ENCODE measurements around the gene HOXB3.
A peak's percentile ranks its signal among the peaks of the same experiment; 100 is the strongest.

The HOXB3 gene

DNA sequence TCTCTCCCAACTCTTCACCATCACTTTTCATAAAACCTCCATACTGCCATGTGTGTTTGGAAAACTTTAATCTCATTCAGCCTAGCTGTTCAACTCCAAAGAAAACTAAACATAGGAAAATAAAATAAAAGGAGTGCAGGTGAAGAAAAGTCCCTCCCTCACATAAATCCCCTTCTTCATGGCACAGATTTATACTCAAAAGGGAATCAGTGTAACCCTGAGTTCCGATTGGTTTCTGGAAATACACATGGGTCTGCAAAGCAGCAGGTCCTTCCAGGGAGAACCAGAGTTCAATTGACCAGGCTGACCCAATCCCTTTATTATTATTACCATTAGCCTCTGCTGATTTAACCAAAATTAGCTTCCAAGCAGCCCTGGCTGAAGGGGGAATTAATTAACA, 36.2 kb downstream of the HOXB3 start:
- no peak for DNase-seq

DNA sequence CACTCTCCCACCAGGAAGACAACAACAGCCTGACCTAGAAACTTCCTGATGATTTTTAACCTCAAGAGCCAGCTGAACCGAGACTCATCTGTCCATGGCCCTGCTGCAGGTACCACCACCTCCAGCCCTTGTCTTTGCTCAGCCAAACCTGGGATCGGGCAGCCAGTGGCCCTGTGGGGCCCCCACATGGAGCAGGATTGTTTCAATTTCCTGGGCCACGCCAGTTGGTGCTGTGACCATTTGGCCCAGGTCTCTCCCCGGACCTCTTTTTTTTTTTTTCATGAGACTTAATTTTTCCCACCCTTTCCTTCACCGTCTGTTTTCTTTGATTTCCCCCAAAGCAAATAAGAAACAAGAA, 36.9 kb downstream of the HOXB3 start:
- no peak for DNase-seq

DNA sequence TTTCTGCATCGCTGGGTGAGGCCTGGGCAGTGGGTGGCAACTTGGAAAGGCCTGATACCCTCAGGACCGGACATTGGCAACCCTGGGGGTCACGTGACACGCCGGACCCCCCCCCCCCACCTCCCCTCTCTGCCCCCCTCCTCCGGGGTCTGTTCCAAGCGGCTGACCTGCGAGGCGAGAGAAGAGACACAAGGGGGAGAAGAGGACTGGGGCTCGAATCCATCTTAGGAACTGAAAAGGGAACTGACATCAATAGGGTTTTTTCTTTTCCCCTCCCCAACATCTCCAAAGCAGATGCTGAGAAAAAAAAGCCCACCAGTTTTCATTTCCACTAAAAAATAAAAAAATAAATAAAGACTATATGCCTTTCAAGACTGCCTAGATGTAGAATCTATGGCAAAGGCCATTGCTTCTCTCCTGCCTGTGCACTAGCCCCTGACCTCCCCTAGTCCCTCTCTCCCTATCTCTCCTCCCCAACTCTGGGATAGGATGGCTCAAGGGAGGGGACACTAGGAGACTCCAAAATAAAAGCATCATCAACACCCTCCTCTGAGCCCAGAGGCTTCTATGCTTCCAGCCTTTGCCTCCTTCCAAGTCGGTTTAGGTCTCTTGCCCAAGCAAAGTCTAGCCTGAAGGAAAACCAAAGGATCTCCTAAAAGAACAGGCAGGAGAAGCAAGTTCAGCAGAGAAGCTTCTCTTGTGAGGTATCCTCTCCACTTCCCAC, 37.4 kb downstream of the HOXB3 start:
- no peak for DNase-seq

DNA sequence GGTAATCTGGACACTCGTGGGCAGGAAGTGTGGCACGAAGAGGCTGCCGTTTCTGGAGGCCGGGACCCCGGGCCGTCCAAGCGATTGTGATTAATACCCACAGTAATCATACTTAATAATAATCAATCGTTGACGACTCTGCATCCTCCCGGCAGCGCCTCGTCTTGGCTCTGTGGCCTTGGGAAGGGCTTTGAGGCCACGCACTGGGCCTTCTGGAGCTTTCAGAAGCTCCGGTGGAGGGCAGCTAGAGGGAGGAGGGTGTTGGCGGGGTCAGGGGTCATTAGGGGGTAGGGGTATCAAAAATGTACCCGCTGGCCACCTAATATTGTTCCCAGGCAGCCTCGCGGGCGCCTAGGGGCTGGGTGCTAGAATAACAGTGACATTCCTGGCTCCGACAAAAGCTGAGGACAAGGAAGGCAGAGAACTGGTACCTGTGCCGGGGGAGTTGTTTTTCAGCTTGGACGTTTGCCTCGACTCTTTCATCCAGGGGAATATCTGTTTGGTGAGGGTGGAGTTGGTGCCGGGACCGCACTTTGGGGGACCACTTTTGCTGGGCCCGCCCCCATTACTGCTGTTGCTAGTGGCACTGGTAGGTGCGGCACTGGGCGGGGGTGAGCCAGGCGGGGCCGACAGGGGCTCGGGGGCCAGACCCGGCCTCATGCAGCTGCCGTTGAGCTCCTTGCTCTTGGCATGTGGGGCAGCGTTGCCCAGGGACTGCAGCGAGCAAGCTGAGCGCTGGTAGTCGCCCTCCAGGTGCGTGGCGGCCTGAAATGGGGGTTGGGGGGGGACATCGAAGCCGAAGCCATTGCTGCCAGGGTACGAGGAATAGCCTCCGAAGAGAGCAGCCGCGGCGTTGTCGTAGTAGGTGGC, 38.2 kb downstream of the HOXB3 start:
- no peak for DNase-seq

DNA sequence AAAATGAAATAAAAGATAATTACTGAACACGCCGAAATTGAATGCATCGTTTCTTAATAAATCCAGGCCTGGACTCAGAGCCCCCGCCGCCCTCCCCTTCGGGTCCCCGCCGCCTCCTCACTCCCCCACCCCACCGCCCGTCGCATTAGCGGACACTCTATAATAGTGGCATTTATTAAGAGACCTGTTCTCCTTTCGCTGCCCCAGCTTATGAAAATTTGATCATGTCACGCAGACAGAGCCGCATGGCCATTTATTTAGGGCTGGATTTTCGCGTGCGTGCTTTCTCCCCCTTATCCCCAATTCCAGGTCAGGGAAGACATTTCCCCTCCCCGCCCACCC, 38.9 kb downstream of the HOXB3 start:
- no peak for DNase-seq

- no peak for DNase-seq
Observed at GRCh38 chr17:48550502-48551213, 39.4 kb downstream of the HOXB3 start.

DNA sequence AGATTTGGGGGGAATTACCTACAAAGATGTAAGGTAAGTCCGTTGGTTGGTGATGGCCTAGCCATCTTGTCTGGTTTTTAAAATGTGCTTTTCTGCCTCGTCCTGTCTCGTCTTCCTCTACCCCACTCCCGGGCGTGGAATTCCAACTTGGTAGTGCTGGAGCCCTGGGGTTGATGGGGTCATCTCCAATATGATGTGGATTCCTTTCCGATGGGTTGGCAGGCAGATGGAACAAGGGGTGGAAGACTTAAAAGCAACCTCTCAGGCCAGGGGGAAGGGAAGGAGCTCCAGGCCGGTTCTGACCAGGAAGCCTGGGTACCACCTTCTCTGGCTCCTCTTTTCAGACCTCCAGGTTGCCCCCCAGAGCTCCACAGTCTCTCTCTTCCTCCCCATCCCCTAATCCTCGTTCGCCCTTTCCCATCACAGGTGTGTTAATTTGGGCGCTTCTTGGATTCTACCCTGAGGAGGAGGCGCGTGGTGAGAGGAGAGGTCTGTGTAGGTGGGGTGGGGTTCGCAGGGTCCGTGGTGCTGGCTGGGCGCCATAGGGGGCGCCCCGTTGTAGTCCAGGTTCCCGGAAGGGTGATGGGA, 40.0 kb downstream of the HOXB3 start:
- DNase-seq: no peak

DNA sequence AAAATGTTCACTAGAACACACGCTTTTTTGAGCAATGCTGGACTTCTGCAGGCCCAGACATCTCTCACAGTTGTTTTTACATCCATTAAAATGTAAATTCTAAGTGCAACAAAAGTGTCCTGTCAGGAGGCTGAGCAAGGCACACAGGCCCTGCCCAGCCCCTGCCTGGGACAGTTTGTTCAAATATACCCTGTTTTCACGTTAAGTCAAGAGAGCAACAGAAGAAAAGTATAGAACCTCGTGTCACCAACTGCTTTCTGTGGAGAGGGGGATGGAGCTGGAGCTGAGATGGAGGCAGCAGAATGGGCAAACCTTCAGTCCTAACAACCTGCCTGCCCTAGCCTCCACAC, 40.8 kb downstream of the HOXB3 start:
- DNase-seq: no peak

GRCh38 chr17:48548523-48549280, 41.3 kb downstream of the HOXB3 start:
- DNase-seq: no peak

GRCh38 chr17:48547808-48548522, 42.1 kb downstream of the HOXB3 start:
- peak; percentile 56 for DNase-seq

GRCh38 chr17:48546924-48547807, 42.9 kb downstream of the HOXB3 start:
- peak; percentile 27 for DNase-seq

GRCh38 chr17:48546137-48546923, 43.7 kb downstream of the HOXB3 start:
- no peak for DNase-seq

- no peak for DNase-seq
Observed at GRCh38 chr17:48545539-48545938, 44.5 kb downstream of the HOXB3 start.

- DNase-seq: no peak
Observed at GRCh38 chr17:48545022-48545375, 45.0 kb downstream of the HOXB3 start, which contains the start of gene HOXB2. TSS of gene HOXB2 (minus strand) at chr17:48545109. CDS start at chr17:48544911, 198 bp downstream.

GRCh38 chr17:48544349-48545021, 45.6 kb downstream of the HOXB3 start:
- DNase-seq: peak; percentile 46

- DNase-seq: no peak
Observed at GRCh38 chr17:48543854-48544348, 46.1 kb downstream of the HOXB3 start.

DNA sequence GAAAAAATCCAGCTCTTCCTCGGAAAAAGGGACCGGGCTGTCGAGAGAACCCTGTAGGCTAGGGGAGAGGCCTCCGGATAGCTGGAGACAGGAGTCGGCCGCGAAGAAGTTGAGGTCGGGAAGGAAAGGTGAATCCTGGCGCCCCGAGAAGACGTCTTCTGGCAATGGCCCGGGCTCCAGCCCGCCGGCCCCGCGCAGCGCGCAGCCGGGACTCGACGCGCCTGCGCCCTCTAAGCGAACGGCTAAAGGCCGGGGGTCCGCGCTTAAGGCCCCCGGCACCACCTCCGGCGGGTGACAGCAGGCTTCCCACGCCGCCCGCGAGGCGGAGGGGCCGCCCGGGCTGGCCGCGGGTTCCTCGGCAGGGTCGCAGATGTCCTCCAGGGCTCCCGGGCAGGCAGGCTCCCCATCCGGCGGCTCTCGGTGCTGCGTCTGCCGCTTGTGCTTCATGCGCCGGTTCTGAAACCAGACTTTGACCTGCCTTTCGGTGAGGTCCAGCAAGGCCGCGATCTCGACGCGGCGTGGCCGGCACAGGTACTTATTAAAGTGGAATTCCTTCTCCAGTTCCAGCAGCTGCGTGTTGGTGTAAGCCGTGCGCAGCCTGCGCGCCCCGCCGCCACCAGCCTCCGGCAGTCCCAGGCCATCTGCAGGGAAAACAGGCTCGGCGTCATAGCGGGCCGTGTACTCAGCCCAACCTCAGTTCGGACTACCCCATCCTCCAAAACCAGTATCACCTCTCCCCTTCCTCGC, 46.8 kb downstream of the HOXB3 start:
- peak; percentile 71 for DNase-seq

DNA sequence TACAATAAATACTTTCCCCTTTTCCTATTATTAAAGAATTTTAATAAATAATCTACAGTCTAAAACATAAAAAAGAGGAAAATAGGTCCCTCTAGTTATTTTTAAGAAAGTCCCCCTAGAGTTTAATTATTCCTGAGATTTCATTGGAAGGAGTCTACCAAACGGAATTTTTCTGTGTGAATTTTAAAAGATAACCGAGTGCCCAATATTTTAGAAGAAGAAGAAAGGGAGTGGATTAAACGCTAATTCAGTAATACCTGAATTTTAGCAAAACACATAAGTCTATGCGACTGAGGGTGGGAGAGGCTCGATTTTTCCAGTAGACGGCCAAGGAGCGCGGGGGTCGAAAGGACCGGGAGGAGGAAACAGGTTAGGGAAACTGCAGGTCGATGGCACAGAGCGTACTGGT, 47.3 kb downstream of the HOXB3 start:
- no peak for DNase-seq

Measured in activated CD4-positive, alpha-beta T cell treated with anti-CD3 and anti-CD28 coated beads, Interleukin-2, amount 50 U/mL, for 16 hours (primary cell).